K562 (cell line): Measurements from ENCODE around the gene HGS. TPM values are rescaled to one million over a fixed set of nuclear protein-coding genes. Genes with fewer than 3 reads are reported as not detected.
A peak's percentile ranks its signal among the peaks of the same experiment; 100 is the strongest.

ENCODE experiments used
- CAMTA2 ChIP-seq: fragments of 250-450 bp; sonication (Bioruptor Pico); conservative IDR thresholded peaks from 2 replicates; pipeline ENCODE4 v1.5.1; 2022
- GATAD2B ChIP-seq: fragments of 450-650 bp; IDR thresholded peaks from 2 replicates; pipeline ENCODE4 v1.6.1; 2017; ENCODE audit warnings: mild to moderate bottlenecking, borderline replicate concordance
- HMG20B ChIP-seq: fragments of 250-450 bp; sonication (Bioruptor Pico); IDR thresholded peaks from 2 replicates; pipeline ENCODE4 v1.5.0; 2021; ENCODE audit warnings: mild to moderate bottlenecking
- KLF6 ChIP-seq: fragments of 250-450 bp; sonication (Bioruptor Pico); IDR thresholded peaks from 2 replicates; pipeline ENCODE4 v1.4.0; 2020; ENCODE audit warnings: mild to moderate bottlenecking, moderate library complexity, borderline replicate concordance
- MBD1 ChIP-seq: fragments of 250-450 bp; sonication (Bioruptor Pico); IDR thresholded peaks from 2 replicates; pipeline ENCODE4 v1.8.0; 2022; ENCODE audit warnings: inconsistent platforms
- MYBL2 ChIP-seq, 2 experiments: fragments of 450-650 bp in 1 of 2; sonication (generic) in 1 of 2; formaldehyde crosslinking in 1 of 2; IDR thresholded peaks; 2 replicates each; pipeline versions ENCODE4 v1.6.1 to v1.8.1; 2017 to 2022; ENCODE audit warnings: borderline replicate concordance in 1 of 2, inconsistent platforms in 1 of 2, low read depth in 1 of 2, mild to moderate bottlenecking in 1 of 2, missing genetic modification reagents in 1 of 2, moderate library complexity in 1 of 2
- PPARD ChIP-seq: fragments of 250-450 bp; sonication (Bioruptor Pico); IDR thresholded peaks from 2 replicates; pipeline ENCODE4 v1.8.0; 2022; ENCODE audit warnings: inconsistent platforms, mild to moderate bottlenecking, moderate library complexity
- RBM14 ChIP-seq: fragments of 200-400 bp; formaldehyde crosslinking; IDR thresholded peaks from 2 replicates; pipeline ENCODE4 v1.6.1; 2018; ENCODE audit warnings: low read depth, mild to moderate bottlenecking, low read length, moderate library complexity, borderline replicate concordance; ENCODE audit not compliant: insufficient read depth
- RNF2 ChIP-seq: sonication (generic); IDR thresholded peaks from 2 replicates; pipeline ENCODE4 v1.6.1; 2016
- SNAPC5 ChIP-seq: fragments of 250-450 bp; sonication (Bioruptor Pico); IDR thresholded peaks from 2 replicates; pipeline ENCODE4 v1.8.0; 2021; ENCODE audit warnings: moderate library complexity, mild to moderate bottlenecking, inconsistent platforms
- SRSF3 ChIP-seq: fragments of 200-400 bp; formaldehyde crosslinking; IDR thresholded peaks from 2 replicates; pipeline ENCODE4 v1.6.1; 2016; ENCODE audit warnings: mild to moderate bottlenecking, low read length, moderate library complexity; ENCODE audit not compliant: insufficient read depth
- TCF15 ChIP-seq: fragments of 250-450 bp; sonication (Bioruptor Pico); IDR thresholded peaks from 2 replicates; pipeline ENCODE4 v1.8.0; 2022; ENCODE audit warnings: moderate library complexity, mild to moderate bottlenecking, inconsistent platforms
- TRIM25 ChIP-seq: fragments of 450-650 bp; IDR thresholded peaks from 2 replicates; pipeline ENCODE4 v1.7.0; 2016; ENCODE audit warnings: borderline replicate concordance
- ZBTB1 ChIP-seq: sonication (generic); formaldehyde crosslinking; IDR thresholded peaks from 2 replicates; pipeline ENCODE4 v1.8.1; 2023; ENCODE audit warnings: missing genetic modification reagents, low read depth, mild to moderate bottlenecking, borderline replicate concordance
- ZFP36 ChIP-seq: fragments of 150-350 bp; IDR thresholded peaks from 2 replicates; pipeline ENCODE4 v1.6.1; 2018; ENCODE audit warnings: low read length, low read depth; ENCODE audit not compliant: partially characterized antibody
- ZNF609 ChIP-seq: sonication (generic); formaldehyde crosslinking; IDR thresholded peaks from 2 replicates; pipeline ENCODE4 v1.8.1; 2023; ENCODE audit warnings: missing genetic modification reagents, mild to moderate bottlenecking, borderline replicate concordance
- ZNF668 ChIP-seq: fragments of 250-450 bp; sonication (Bioruptor Pico); IDR thresholded peaks from 2 replicates; pipeline ENCODE4 v1.8.0; 2022; ENCODE audit warnings: mild to moderate bottlenecking, inconsistent platforms
- ZNF79 ChIP-seq: fragments of 250-450 bp; sonication (Bioruptor Pico); IDR thresholded peaks from 2 replicates; pipeline ENCODE4 v1.4.0; 2020; ENCODE audit warnings: low read depth, mild to moderate bottlenecking, moderate library complexity
- polyA plus RNA-seq, 8 experiments: library from polyadenylated mRNA; depleted of rRNA in 4 of 8; stranded (reverse) in 5 of 8; unstranded in 3 of 8; fragments of >200 nt; fragmentation: Nextera tagmentation in 2 of 8; fragmentation: Illumina TruSeq in 1 of 8; extraction: Ambion mirVana in 2 of 8; extraction: Trizol in 1 of 8; gene quantifications; 2 replicates each; pipeline versions ENCODE4 v1.2.1 to v1.2.3, GENCODE V29; 2011 to 2014; ENCODE audit warnings: inconsistent platforms in 1 of 8, missing spikeins in 1 of 8
- total RNA-seq, 7 experiments: library from RNA; depleted of rRNA in 6 of 7; stranded (reverse); fragments of >200 nt in 6 of 7; fragmentation: Illumina TruSeq in 2 of 7; extraction: Trizol in 2 of 7; gene quantifications; 2 replicates each; pipeline versions ENCODE4 v1.2.1 to v1.2.3, GENCODE V29; 2011 to 2021; ENCODE audit warnings: low replicate concordance in 1 of 7

Gene HGS
- total and polyA plus RNA-seq, 9 of the 15 experiments (the other 6 are each of a cell fraction or from before 2014, with no cell fraction given) = 3.9 to 176 (median 77.1) TPM

GRCh38 chr17:81711814-81712467, 28.1 kb downstream of the HGS start, which contains the start of gene SLC25A10 (continued):
- TF ChIP-seq ZBTB1 (CRISPR knock-in tag) (no peak), HMG20B (CRISPR knock-in tag) (no peak), MBD1 (CRISPR knock-in tag) (no peak), SRSF3 (no peak), GATAD2B (peak; percentile 94; the same call in 1 of the 2 replicates), PPARD (no peak), TCF15 (no peak), CAMTA2 (CRISPR knock-in tag) (0 out of 2 replicates have a peak, but pooled peaks have one; percentile 20), ZNF79 (CRISPR knock-in tag) (no peak), TRIM25 (no peak), ZNF609 (0 out of 2 replicates have a peak, but pooled peaks have one; percentile 7), KLF6 (CRISPR knock-in tag) (no peak), SNAPC5 (CRISPR knock-in tag) (no peak), RNF2 (peak; percentile 77), ZNF668 (CRISPR knock-in tag) (no peak), MYBL2 (IDR thresholded peaks at IDR 0.05; ENCODE audit: low read depth) (no peak), MYBL2 (CRISPR knock-in tag; IDR thresholded peaks at IDR 0.05; ENCODE audit: borderline replicate concordance) (no peak), RBM14 (no peak), ZFP36 (no peak)
